Pancreas (tissue), 10 donors: ENCODE results near the gene LAMC3. TPM values are rescaled to one million over a fixed set of nuclear protein-coding genes. Genes with fewer than 3 reads are reported as not detected.

Experiments
- ATAC-seq, 4 donors: fragments of 200-7000 bp; cut with Tn5 transposase; one replicate each; pipeline versions ENCODE4 v1.8.0 to v1.9.1; 2020; ENCODE audit warnings: mild to moderate bottlenecking in 4 of 4, moderate library complexity in 4 of 4
- DNase-seq, 6 donors: peaks; one replicate each; pipeline ENCODE4 v3.0.0-alpha.2; 2020
- FAIRE-seq: peaks from 2 replicates; lab custom pipeline; 2012; peaks lifted over from hg19 to GRCh38; lab: Jason Lieb, UNC
- H3K27ac ChIP-seq, 4 donors: fragments of 200-600 bp; sonication (generic); 1 replicate in 3 of 4; 2 replicates in 1 of 4; pipeline versions ENCODE4 v1.5.0 to v1.8.0; 2020
- H3K27me3 ChIP-seq, 4 donors: fragments of 200-600 bp; one replicate each; pipeline ENCODE4 v1.8.0; 2021
- H3K36me3 ChIP-seq, 3 donors: fragments of 200-600 bp; sonication (generic) in 1 of 3; one replicate each; pipeline versions ENCODE4 v1.5.0 to v1.8.0; 2020 to 2021
- H3K4me1 ChIP-seq, 3 donors: fragments of 200-600 bp; one replicate each; pipeline ENCODE4 v1.8.0; 2021
- H3K4me3 ChIP-seq, 4 donors: fragments of 200-600 bp; sonication (generic) in 2 of 4; one replicate each; pipeline versions ENCODE4 v1.5.0 to v1.8.0; 2020 to 2021
- H3K9me3 ChIP-seq, 4 donors: fragments of 200-600 bp; one replicate each; pipeline ENCODE4 v1.8.0; 2021
- WGBS, 2 donors: extraction: QIAGEN DNeasy Blood & Tissue Kit; methylation state at CpG; one replicate each; pipeline ENCODE4 v1.1.7; 2013; 5-methylcytosine and 5-hydroxymethylcytosine counted together
- intact Hi-C, 3 donors: fragments of 100-400 bp; cut with DNase I; formaldehyde crosslinking; loops; one replicate each; pipeline versions ENCODE4 v1.11.1 to v1.14.2; 2022
- polyA plus RNA-seq, 2 donors: library from polyadenylated mRNA; stranded (reverse); fragments of 200-250 nt; gene quantifications; one replicate each; pipeline ENCODE4 v1.2.3, GENCODE V29; 2013
- total RNA-seq, 6 donors: library from RNA; stranded (reverse); fragmentation: NEBNext Ultra II Directional in 4 of 6; extraction: Animal tissue kit (Norgen Biotek cat#: 25700) in 4 of 6; gene quantifications; one replicate each; pipeline versions ENCODE4 v1.2.1 to v1.2.4, GENCODE V29; 2021 to 2023
- TF ChIP-seq, protein P1 (sequence below), 4 donors: fragments of 200-600 bp; sonication (generic) in 3 of 4; IDR thresholded peaks; one replicate each; pipeline versions ENCODE4 v1.5.0 to v1.8.0; 2021; ENCODE audit warnings: antibody characterized with exemption in 4 of 4
- donor health status: healthy with polysubstance abuse.
- donor health status: DM: no; HTN: no; CAD: no; lungs with moderate emphysema.
- donor health status: DM: no; HTN: no; CAD: no.
- donor health status: control.
- donor health status: control.
- donor health status: Bipolar disorder and iron deficiency.
- donor health status: DM: yes; HTN: yes; CAD: no.
- donor health status: DM: no; HTN: no; CAD: no.
- donor health status: DM: no; HTN: no; CAD: no.
- donor health status: DM: yes; HTN: yes; CAD: no.

Gene LAMC3
- total and polyA plus RNA-seq, 8 donors: 1.1 to 8.9 (median 2.7) TPM

DNA sequence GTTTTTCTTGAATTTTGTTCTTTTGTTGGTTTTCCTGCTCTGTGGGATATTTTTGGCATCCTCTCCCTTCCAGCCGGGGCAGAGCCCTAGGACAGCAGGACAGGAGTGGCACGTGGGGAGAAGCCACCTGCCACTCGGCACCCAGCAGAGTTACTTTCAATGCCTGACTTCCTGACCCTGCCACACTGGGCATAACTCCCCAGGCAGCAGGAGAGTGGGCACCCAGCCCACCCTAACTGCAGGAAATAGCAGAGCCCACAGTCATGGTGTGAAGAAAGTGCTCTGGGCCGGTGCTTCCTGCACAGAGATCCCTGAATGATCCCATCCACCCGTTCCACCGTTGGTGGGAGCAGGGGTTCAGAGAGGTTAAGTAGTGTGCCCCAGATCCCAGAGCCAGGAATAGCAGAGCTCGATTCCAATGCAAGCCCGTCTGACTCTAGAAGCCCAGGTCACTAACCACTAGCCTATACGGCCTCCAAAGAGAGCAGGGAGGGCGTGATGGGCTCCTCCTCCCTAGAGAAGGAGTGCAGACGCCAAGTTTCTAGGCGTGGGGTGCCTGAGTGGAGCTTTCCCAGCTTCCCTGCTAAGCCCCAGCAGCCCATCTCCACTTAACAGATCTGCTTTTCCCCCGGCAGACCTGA, 108.3 kb downstream of the LAMC3 start:
- H3K36me3 ChIP-seq: no peaks in the 10 kb centered on the region
- 66 to 75% methylated on average over 13 of the region's 13 CpGs for WGBS, 2 donors
- H3K9me3 ChIP-seq: no peaks in the 10 kb centered on the region
- no peak overlapping the region for H3K4me3 ChIP-seq
- TF ChIP-seq, protein P1, sequence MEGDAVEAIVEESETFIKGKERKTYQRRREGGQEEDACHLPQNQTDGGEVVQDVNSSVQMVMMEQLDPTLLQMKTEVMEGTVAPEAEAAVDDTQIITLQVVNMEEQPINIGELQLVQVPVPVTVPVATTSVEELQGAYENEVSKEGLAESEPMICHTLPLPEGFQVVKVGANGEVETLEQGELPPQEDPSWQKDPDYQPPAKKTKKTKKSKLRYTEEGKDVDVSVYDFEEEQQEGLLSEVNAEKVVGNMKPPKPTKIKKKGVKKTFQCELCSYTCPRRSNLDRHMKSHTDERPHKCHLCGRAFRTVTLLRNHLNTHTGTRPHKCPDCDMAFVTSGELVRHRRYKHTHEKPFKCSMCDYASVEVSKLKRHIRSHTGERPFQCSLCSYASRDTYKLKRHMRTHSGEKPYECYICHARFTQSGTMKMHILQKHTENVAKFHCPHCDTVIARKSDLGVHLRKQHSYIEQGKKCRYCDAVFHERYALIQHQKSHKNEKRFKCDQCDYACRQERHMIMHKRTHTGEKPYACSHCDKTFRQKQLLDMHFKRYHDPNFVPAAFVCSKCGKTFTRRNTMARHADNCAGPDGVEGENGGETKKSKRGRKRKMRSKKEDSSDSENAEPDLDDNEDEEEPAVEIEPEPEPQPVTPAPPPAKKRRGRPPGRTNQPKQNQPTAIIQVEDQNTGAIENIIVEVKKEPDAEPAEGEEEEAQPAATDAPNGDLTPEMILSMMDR (IDR thresholded peaks at IDR 0.05): no peak
- no peak for FAIRE-seq
- no peaks in the 10 kb centered on the region for H3K27me3 ChIP-seq
- intact Hi-C loops: no loop called here
- H3K27ac ChIP-seq: no peak overlapping the region
- no peaks in the 10 kb centered on the region for H3K4me1 ChIP-seq
- ATAC-seq: no peak
- DNase-seq: no peak

GRCh38 chr9:131117762-131118145, 108.8 kb downstream of the LAMC3 start:
- no peaks in the 10 kb centered on the region for H3K27me3 ChIP-seq
- WGBS, 2 donors: 72 to 87% methylated on average over 4 of the region's 4 CpGs
- intact Hi-C loops: no loop called here
- FAIRE-seq: no peak
- no peak overlapping the region for H3K4me3 ChIP-seq
- H3K9me3 ChIP-seq: no peaks in the 10 kb centered on the region
- no peak for ATAC-seq
- H3K36me3 ChIP-seq: no peaks in the 10 kb centered on the region
- TF ChIP-seq, protein P1 (IDR thresholded peaks at IDR 0.05): no peak
- no peak for DNase-seq
- H3K4me1 ChIP-seq: no peaks in the 10 kb centered on the region
- no peak overlapping the region for H3K27ac ChIP-seq

DNA sequence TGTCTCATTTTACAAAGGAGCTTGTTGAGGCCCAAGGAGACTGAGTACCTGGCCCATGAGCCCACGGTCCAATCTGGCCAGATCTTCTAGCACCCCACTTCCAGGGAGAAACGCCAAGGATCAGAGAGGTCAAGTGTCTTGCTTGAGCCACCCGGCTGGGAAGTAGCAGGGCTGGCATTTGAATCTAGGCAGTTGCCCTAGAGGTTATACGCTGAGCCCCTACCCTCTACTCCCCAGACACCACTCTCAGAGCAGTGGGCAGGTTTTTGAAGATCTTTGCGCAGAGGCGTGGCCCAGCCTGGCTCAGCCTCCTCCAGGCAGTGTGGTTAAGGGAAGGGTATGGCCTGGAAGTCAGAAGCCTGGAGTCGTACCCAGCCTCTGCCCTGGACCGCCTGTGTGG, 110.6 kb downstream of the LAMC3 start:
- Histone ChIP-seq H3K27ac (no peak overlapping the region), H3K27me3 (no peaks in the 10 kb centered on the region), H3K36me3 (no peaks in the 10 kb centered on the region), H3K4me1 (no peaks in the 10 kb centered on the region), H3K4me3 (no peak overlapping the region), H3K9me3 (no peaks in the 10 kb centered on the region)
- ATAC-seq (no peak), FAIRE-seq (no peak), DNase-seq (no peak)
- TF ChIP-seq, protein P1 (IDR thresholded peaks at IDR 0.05): no peak
- intact Hi-C loops: no loop called here
- 80 to 90% methylated on average over 8 of the region's 8 CpGs for WGBS, 2 donors

- Histone ChIP-seq H3K4me1 (no peaks in the 10 kb centered on the region), H3K9me3 (no peaks in the 10 kb centered on the region), H3K4me3 (no peak overlapping the region), H3K27me3 (no peaks in the 10 kb centered on the region), H3K27ac (no peak overlapping the region), H3K36me3 (no peaks in the 10 kb centered on the region)
- DNase-seq (no peak), ATAC-seq (no peak), FAIRE-seq (no peak)
- intact Hi-C loops: no loop called here
- TF ChIP-seq, protein P1 (IDR thresholded peaks at IDR 0.05): no peak
- 89 to 91% methylated on average over 7 of the region's 7 CpGs for WGBS, 2 donors
Observed at GRCh38 chr9:131120620-131121228, 111.8 kb downstream of the LAMC3 start.

DNA sequence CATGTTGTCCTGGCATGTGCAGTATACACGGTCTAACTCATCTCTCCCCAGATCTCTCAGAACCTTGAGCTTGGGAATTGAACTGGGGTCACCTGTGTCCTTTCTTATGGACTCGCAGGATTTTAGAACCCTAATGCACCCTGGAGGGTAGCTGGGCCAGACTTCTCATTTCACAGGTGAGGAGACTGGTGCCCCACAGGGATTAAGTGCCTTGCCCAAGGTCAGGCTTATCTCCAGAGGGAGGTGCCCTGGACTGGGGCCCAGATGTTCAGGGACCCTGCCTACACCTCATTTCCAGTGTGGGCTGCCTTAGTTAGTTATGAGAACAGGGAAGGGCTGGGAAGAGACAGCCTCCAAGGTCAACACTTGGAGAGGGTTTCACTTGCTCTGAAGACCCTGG, 112.4 kb downstream of the LAMC3 start:
- Histone ChIP-seq H3K36me3 (no peaks in the 10 kb centered on the region), H3K4me3 (no peak overlapping the region), H3K27ac (no peak overlapping the region), H3K27me3 (no peaks in the 10 kb centered on the region), H3K9me3 (no peaks in the 10 kb centered on the region), H3K4me1 (no peaks in the 10 kb centered on the region)
- intact Hi-C loops: no loop called here
- ATAC-seq (no peak), FAIRE-seq (no peak), DNase-seq (no peak)
- WGBS, 2 donors: 55 to 70% methylated on average over 2 of the region's 2 CpGs
- TF ChIP-seq, protein P1 (IDR thresholded peaks at IDR 0.05): no peak
